ENCODE data around the gene TCP11L2.

TCP11L2 gene

GRCh38 chr12:106302401-106303201 is at the start of gene TCP11L2:
Gene TCP11L2, plus strand, starts transcription at chr12:106302733. Its CDS starts 8,343 bp downstream, at chr12:106311076.
- DNase-seq (ENCODE audit: low spot score): peak; percentile 93

- no peak for DNase-seq (ENCODE audit: low spot score)
These were observed 47.8 kb upstream of the TCP11L2 start for GRCh38 chr12:106254724-106255123.

DNA sequence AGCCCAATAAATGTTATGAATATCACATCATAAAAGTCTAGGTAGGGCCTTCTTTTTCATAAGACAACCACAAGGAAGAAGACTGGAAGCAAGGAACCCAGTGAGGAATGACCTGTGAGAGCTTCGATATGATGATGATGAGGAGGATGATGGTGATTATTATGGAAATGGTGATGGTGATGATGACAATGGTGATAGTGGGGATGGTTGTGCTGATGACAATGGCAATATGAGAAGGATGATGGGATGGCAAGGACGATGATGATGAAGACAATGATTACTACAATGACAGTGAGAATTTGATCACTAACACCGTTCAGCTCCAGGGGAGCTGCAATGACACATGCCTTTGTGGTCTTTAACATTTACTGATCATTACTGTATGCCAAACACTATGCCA is 47.0 kb upstream of the TCP11L2 start:
- DNase-seq (ENCODE audit: low spot score): no peak

DNA sequence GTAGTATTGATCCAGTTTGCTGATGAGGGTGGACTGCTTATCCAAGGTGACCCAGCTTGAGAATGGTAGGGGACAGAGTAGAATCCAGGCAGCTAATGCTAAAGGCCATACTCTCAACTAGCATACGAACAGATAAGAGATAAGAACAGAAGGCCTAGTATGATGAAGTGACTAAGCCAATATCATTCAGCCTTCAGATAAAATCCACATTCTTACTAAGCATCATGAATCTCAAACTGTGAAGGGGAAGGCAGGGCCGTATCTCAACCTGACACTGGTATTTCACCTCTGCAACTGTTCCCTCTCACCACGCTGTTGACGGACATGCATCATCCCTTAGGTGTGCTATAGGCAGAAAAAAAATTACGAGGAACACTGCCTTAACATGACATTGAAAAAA is 46.6 kb upstream of the TCP11L2 start:
- no peak for DNase-seq (ENCODE audit: low spot score)

DNA sequence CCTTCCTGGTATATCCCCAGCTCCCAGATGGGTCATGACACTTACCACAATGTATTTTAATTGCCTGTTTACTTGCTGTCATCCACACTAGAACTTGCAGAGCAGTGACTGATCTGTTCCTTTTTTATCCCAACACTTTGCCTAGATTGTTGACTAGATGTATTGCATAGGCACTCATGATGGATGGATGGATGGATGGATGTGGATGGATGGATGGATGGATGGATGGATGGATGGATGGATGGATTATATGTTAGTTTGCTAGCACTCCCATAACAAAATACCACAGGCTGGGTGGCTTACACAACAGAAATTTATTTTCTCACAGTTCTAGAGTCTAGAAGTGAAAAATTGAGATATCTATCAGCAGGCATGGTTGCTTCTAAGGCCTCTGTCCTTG is 46.0 kb upstream of the TCP11L2 start:
- no peak for DNase-seq (ENCODE audit: low spot score)

GRCh38 chr12:106258226-106258625 is 44.3 kb upstream of the TCP11L2 start:
- no peak for DNase-seq (ENCODE audit: low spot score)

GRCh38 chr12:106258935-106259334 is 43.6 kb upstream of the TCP11L2 start:
- DNase-seq (ENCODE audit: low spot score): no peak

- no peak for DNase-seq (ENCODE audit: low spot score)
These were observed 37.4 kb upstream of the TCP11L2 start for GRCh38 chr12:106265116-106265515.

DNA sequence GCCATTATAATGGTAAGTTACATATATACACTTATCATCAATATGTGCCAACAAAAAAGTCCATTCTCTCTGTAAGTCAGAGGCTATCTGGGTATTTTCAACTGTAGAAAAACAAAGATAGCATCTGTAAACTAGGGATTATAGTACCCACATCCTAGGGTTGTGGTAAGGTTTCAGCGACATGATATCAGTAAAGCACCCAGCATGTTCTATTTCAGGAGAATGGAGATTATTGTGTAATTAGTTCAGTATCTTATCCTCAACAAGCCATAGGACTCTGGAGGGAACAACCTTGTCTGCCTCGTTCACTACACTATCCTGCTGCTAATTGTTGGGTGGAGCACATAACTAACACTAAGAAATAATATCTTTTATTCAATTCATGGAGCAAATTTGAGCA is 35.0 kb upstream of the TCP11L2 start:
- no peak for DNase-seq (ENCODE audit: low spot score)

DNA sequence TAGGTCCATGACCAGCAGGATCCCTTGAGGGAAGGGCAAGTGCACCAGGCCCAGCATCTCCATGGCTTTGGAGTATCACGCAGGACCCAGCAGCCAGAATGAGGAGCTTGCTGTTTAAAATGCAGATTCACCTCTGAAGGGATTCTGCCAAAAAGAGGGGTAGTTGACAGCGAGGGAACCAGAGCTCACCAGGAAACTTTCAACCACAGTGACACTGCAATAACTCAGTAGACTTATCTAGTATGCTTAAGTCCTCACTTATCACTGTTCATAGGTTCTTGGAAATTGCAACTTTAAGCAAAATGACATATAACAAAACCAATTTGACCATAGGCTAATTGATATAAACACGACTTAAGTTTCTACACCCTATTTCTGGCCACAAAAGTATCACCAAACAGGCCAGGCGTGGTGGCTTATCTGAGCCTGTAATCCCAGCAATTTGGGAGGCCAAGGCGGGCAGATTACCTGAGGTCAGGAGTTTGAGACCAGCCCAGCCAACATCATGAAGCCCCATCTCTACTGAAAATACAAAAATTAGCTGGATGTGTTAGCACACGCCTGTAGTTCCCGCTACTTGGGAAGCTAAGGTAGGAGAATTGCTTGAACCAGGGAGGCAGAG is 33.3 kb upstream of the TCP11L2 start:
- DNase-seq (ENCODE audit: low spot score): no peak

DNA sequence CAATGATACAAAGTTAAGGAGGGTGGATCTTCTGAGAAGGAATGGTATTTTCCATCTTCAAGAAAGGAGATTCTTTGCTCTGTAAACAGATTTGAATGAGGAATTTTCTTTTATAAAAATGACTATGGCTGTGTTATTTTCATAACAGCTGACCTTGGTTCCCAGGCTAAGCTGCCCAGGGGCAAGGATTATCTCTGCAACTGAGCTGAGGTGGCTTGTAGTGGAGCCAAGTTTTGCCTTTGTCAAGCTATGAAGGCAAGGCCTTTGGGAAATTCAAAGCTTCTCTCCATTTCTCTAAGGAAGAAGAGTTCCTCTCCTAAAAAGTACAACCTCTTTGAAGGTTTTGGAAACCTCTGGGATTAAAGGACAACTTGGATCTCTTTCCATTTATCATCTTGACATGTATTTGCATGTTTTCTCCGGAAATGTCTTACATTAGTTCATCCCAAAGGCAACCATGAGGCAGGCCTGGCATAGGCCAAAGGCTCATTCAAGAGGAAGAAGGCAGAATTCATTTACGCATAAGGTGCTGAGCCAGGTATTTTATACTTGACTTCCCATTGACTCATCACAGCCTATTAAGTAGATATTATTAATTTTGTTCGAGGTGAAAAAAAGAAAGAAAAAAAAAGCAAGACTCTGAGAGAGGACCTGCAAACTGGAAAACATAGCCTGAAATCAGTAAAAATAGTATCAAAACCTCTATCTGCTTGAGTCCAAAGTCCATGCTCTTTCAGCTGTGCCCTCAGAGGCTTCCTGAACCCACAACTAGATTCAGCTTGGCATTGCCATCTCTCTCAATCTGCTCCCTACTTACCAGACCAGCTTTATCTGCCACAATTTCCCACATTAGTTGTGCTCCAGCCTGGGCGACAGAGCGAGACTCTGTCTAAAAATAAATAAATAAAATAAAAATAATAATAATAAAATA is 30.7 kb upstream of the TCP11L2 start:
- DNase-seq (ENCODE audit: low spot score): no peak

- no peak for DNase-seq (ENCODE audit: low spot score)
These were observed 29.0 kb upstream of the TCP11L2 start for GRCh38 chr12:106273491-106273890.

GRCh38 chr12:106274012-106274411 is 28.5 kb upstream of the TCP11L2 start:
- DNase-seq (ENCODE audit: low spot score): no peak

DNA sequence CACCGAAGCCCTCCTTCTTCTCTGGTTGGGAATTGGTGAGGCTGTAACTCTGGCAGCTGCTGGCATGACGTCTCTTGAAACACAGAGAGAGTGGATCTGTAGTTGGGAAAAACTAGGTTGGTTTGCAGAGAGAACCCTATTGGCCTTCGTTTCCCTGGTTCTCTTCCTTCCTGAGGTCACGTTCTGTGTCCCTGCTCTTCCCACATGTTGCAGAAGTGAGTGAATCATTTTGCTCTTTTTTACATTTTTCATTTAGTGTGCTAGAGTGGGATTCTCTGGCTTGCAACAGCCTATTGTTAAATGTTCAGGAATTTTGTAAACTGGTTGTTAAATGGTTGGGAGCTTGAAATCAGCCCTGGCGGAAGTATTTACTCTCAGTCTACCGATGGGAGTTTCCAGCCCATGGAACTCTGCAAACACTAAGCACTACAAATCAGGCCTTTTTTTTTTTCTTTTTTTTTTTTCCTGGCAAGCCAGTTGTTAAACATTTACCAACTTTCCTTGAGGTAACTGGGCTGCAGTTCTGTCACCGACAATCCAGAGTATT is 27.9 kb upstream of the TCP11L2 start:
- no peak for DNase-seq (ENCODE audit: low spot score)

- DNase-seq (ENCODE audit: low spot score): no peak
These were observed 27.1 kb upstream of the TCP11L2 start for GRCh38 chr12:106275458-106275857.

DNA sequence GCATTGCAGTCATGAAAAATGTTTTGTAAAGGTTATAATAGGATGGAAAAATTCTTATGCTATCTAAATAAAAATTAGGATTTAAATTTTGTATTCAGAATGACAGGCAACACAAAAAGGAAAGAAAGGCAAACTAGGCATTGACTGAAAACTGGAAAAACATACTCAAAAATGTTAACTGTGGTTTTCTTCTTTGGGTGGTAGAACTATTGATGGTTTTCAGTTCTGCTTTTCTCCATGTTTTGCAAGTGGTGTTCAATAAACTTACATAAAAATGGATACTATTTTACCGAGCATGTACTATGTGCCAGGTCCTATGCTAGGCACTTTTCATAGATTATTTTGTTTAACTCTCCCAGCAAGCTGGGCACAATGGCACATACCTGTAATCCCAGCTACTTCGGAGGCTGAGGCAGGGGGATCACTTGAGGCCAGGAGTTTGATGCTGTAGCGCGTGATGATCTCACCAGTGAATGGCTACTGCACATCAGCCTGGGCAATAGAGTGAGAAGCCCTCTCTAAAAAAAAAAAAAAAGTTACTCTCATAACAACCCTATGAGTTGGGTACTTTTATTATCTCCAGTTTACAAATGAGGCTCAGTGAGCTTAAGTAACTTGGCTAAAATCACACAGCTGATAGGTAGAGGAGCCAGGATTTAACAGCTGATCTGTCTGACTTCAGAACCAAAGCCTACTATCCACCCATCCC is 26.3 kb upstream of the TCP11L2 start:
- DNase-seq (ENCODE audit: low spot score): no peak

DNA sequence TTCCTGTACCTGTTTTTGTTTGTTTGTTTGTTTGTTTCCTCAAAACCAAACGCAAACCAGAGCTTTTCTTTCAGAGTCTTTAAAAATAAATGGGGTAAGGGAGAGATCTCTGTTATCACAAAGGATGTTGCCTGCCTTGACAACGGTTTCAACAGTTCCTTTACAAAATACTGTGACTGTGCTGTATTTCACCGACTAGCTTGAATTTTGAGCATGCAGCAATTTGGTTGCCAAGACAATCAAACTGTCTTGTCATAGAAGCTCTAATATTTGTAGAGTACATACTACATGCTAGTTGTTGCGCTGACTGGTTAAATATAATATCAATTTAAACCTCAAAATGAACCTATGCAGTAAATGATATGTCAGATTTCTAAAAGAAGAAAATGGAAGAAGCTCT is 22.4 kb upstream of the TCP11L2 start:
- no peak for DNase-seq (ENCODE audit: low spot score)

DNA sequence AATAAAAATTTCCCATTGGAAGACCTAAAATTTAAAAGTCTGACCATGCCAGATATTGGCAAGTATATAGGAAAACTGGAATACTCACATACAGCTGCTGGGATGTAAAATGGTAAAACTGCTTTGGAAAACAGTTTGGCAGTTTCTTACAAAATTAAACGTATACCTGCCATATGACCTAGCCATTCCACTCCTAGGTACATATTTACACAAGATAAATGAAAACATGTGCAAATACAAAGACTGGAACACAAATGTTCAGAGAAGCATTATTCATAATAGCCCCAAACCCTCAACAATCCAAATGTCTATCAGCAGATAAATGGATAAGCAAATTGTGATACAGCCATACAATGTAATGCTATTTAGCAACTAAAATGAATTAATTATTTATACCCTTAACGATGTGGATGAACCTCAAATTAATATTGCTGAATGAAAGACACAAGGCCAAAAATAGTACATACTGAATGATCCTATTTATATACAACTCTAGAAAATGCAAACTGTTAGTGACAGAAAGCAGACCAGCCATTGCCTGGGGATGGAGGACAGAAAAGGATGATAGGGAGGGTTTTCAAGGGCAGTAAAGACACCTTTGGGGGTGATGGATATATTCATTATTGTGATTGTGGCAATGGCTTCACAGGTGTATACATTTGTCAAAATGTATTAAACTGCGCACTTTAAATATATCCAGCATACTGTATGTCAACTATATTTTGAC is 21.3 kb upstream of the TCP11L2 start:
- no peak for DNase-seq (ENCODE audit: low spot score)

DNA sequence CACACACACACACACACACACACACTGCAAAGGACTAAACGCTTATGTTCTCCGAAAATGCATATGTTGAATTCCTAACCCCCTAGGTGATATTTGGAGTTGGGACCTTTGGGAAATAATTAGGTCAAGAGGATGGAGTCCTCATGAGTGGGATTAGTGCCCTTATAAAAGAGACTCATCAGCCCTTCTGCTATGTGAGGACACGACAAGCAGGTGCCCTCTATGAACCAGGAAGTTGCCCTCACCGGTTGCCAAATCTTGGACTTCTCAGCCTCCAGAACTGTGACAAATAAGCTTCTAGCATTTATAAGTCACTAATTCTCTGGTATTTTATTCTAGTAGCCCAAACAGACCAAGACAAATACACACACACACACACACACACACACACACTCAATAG is 20.7 kb upstream of the TCP11L2 start:
- no peak for DNase-seq (ENCODE audit: low spot score)

GRCh38 chr12:106282457-106283097 is 20.0 kb upstream of the TCP11L2 start:
- DNase-seq (ENCODE audit: low spot score): peak; percentile 79

Measured in LoVo (cell line).